Lung (tissue), 12 donors: ENCODE results near the gene GOLT1A. TPM values are rescaled to one million over a fixed set of nuclear protein-coding genes. Genes with fewer than 3 reads are reported as not detected.

ENCODE experiments used
- ATAC-seq: fragments of 200-7000 bp; cut with Tn5 transposase; one replicate; pipeline ENCODE4 v1.9.1; 2020; ENCODE audit warnings: moderate number of reproducible peaks; ENCODE audit not compliant: insufficient read depth, low FRiP score
- DNase-seq, 3 donors: peaks; one replicate each; pipeline ENCODE4 v3.0.0-alpha.2; 2013 to 2017
- H3K27ac ChIP-seq, 2 donors: one replicate each; pipeline ENCODE4 v1.5.1; 2013; ENCODE audit warnings: mild to moderate bottlenecking in 2 of 2, moderate library complexity in 2 of 2, control low read depth in 1 of 2, inconsistent platforms in 1 of 2, low read depth in 1 of 2, low read length in 1 of 2
- H3K27me3 ChIP-seq, 3 donors: one replicate each; pipeline ENCODE4 v1.5.1; 2013; ENCODE audit warnings: low read length in 2 of 3; ENCODE audit not compliant: control insufficient read depth in 3 of 3, insufficient read depth in 3 of 3
- H3K36me3 ChIP-seq, 4 donors: one replicate each; pipeline ENCODE4 v1.5.1; 2013; ENCODE audit warnings: low read length in 4 of 4, mild to moderate bottlenecking in 1 of 4, moderate library complexity in 1 of 4; ENCODE audit not compliant: control insufficient read depth in 4 of 4, insufficient read depth in 4 of 4
- H3K4me1 ChIP-seq, 5 donors: one replicate each; pipeline ENCODE4 v1.5.1; 2013; ENCODE audit warnings: low read length in 5 of 5, mild to moderate bottlenecking in 2 of 5, moderate library complexity in 1 of 5; ENCODE audit not compliant: control insufficient read depth in 5 of 5, insufficient read depth in 5 of 5
- H3K4me3 ChIP-seq: one replicate; pipeline ENCODE4 v1.5.1; 2013; ENCODE audit warnings: mild to moderate bottlenecking, control low read depth, moderate library complexity
- H3K9ac ChIP-seq, 2 donors: one replicate each; pipeline ENCODE4 v1.5.1; 2013; ENCODE audit warnings: low read length in 2 of 2, control low read depth in 1 of 2; ENCODE audit not compliant: insufficient read depth in 1 of 2
- H3K9me3 ChIP-seq, 4 donors: one replicate each; pipeline ENCODE4 v1.5.1; 2013; ENCODE audit warnings: low read length in 3 of 4, mild to moderate bottlenecking in 1 of 4, moderate library complexity in 1 of 4; ENCODE audit not compliant: control insufficient read depth in 4 of 4, insufficient read depth in 3 of 4
- WGBS, 2 donors: extraction: QIAGEN DNeasy Blood & Tissue Kit; methylation state at CpG; one replicate each; pipeline ENCODE4 v1.1.7; 2013; 5-methylcytosine and 5-hydroxymethylcytosine counted together
- polyA plus RNA-seq, 2 donors: library from polyadenylated mRNA; stranded (reverse); fragments of 200-250 nt; gene quantifications; one replicate each; pipeline ENCODE4 v1.2.1, GENCODE V29; 2013
- total RNA-seq, 2 donors: library from RNA; depleted of rRNA in 1 of 2; stranded (reverse); fragments of >200 nt in 1 of 2; gene quantifications; one replicate each; pipeline ENCODE4 v1.2.1, GENCODE V29; 2014 to 2021
- TF ChIP-seq, protein P1 (sequence below): IDR thresholded peaks from 2 replicates; pipeline ENCODE4 v1.5.1; 2012; ENCODE audit warnings: mild to moderate bottlenecking; ENCODE audit errors: control extremely low read depth, extremely low read depth
- donor health status: control.
- donor health status: control.
- donor health status: Bipolar disorder and iron deficiency.
- donor health status: healthy.
- donor health status: DM: yes; HTN: yes; CAD: no.

GOLT1A gene
- total and polyA plus RNA-seq, 4 donors, result 4.1 to 23.8 (median 7.7) TPM

DNA sequence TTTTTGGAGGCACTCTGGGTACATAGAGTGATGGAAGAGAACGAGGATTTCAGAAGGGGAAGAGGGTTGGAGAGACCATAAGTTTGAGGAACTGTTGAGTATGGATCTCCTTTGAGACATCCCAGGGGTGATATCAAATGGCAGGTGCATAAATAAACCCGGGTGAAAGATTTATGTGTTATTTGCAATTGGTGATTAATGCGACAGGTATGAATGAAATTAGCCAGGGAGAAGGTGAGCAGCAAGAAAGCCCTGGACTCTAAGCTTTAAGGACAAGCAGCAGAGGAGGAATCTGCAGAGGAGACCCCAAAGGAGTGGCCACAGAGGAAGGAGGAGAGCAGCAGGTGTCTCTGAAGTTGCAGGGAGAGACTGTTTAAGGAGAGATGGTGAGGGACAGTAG lies 38.8 kb downstream of the GOLT1A start:
- Histone ChIP-seq H3K9me3 (peaks cover 0 to 6% (median 2%) of the 10 kb centered on the region in 4 donors), H3K9ac (no peak overlapping the region), H3K27me3 (peaks cover 0 to 9% (median 2%) of the 10 kb centered on the region in 3 donors), H3K36me3 (no peaks in the 10 kb centered on the region), H3K27ac (no peak overlapping the region), H3K4me1 (no peaks in the 10 kb centered on the region), H3K4me3 (no peak overlapping the region)
- WGBS, 2 donors, result 68 to 73% methylated on average over 3 of the region's 3 CpGs
- no peak for ATAC-seq
- TF ChIP-seq, protein P1, sequence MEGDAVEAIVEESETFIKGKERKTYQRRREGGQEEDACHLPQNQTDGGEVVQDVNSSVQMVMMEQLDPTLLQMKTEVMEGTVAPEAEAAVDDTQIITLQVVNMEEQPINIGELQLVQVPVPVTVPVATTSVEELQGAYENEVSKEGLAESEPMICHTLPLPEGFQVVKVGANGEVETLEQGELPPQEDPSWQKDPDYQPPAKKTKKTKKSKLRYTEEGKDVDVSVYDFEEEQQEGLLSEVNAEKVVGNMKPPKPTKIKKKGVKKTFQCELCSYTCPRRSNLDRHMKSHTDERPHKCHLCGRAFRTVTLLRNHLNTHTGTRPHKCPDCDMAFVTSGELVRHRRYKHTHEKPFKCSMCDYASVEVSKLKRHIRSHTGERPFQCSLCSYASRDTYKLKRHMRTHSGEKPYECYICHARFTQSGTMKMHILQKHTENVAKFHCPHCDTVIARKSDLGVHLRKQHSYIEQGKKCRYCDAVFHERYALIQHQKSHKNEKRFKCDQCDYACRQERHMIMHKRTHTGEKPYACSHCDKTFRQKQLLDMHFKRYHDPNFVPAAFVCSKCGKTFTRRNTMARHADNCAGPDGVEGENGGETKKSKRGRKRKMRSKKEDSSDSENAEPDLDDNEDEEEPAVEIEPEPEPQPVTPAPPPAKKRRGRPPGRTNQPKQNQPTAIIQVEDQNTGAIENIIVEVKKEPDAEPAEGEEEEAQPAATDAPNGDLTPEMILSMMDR, result no peak
- DNase-seq, result no peak

DNA sequence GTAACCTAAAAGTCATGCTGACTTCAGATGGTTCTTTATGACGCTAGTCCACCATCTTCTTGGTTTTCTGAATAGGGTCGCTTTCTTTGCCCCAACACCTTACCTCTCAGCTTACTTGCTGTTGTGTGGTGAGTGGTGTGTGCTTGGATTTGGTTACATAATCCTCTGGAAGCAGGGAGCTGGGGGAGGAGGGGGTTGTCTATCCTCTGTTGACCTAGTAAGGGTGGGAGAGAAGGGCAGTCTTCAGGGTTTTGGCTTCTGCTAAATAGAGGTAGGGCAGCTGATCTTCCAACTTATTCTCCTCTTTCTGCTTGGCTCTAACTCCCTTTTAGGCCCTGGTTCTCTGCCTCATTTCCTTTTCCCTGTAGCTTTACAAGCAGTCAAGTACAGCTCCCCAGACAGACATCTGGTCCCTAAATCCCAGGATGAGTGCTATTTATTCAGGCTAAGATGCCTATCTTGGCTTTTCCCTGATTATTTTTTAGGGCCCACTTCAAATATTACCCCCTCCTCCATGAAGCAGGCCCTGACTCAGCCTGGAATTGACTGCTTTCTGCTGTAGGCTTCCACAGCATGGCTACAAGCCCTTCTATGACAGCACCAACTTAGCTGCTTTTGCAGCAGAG lies 41.3 kb downstream of the GOLT1A start:
- no peak overlapping the region for H3K9ac ChIP-seq

DNA sequence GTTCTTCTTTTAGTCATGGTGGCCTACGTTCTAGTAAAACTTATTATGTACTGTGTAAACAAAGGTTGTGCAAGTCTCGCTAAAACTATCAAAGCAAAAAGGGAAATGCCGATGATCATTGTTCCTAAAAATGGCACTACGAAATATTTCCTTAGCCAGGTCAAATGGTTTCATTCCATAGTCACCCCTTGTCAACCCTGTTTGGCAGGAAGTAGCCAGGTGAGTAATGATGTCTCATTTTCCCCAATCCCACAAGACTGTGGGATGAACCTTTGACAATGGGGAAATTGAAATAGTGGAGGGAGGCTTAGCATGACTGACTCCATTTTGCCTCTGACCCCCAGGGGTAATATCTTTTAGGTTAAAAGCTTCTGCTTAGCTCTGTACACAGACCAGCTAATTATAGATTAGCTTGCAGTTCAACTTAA lies 42.0 kb downstream of the GOLT1A start:
- ATAC-seq, result peak; percentile 19
- H3K36me3 ChIP-seq, result no peaks in the 10 kb centered on the region
- peaks cover 0 to 3% (median 2%) of the 10 kb centered on the region in 3 donors for H3K27me3 ChIP-seq
- TF ChIP-seq, protein P1, result no peak
- 17 to 22% methylated on average over 4 of the region's 4 CpGs for WGBS, 2 donors
- H3K27ac ChIP-seq, result no peak overlapping the region
- H3K4me3 ChIP-seq, result no peak overlapping the region
- H3K9me3 ChIP-seq, result peaks cover 0 to 8% (median 2%) of the 10 kb centered on the region in 4 donors
- no peaks in the 10 kb centered on the region for H3K4me1 ChIP-seq
- no peak for DNase-seq
- H3K9ac ChIP-seq, result no peak overlapping the region

More for the DNA sequence above, 41.3 kb downstream of the GOLT1A start:
- no peaks in the 10 kb centered on the region for H3K4me1 ChIP-seq
- peaks cover 0 to 7% (median 2%) of the 10 kb centered on the region in 3 donors for H3K27me3 ChIP-seq
- ATAC-seq, result no peak
- H3K4me3 ChIP-seq, result no peak overlapping the region
- no peak for DNase-seq
- TF ChIP-seq, protein P1, result no peak
- H3K9me3 ChIP-seq, result peaks cover 0 to 8% (median 2%) of the 10 kb centered on the region in 4 donors
- 94 to 96% methylated on average over 2 of the region's 2 CpGs for WGBS, 2 donors
- H3K36me3 ChIP-seq, result no peaks in the 10 kb centered on the region
- H3K27ac ChIP-seq, result no peak overlapping the region
